AG09309 (cell line): Measurements from ENCODE around the gene PEX19.
A peak's percentile ranks its signal among the peaks of the same experiment; 100 is the strongest.

Experiments
- DNase-seq: peaks from one replicate; pipeline ENCODE4 v3.0.0-alpha.2; 2010; ENCODE audit warnings: low read depth
- H3K4me3 ChIP-seq: 2 replicates; pipeline ENCODE4 v1.5.1; 2011; ENCODE audit warnings: mild to moderate bottlenecking, low read depth, low read length, moderate library complexity; ENCODE audit not compliant: control insufficient read depth
- CTCF ChIP-seq: IDR thresholded peaks from 2 replicates; pipeline ENCODE4 v1.5.1; 2011; ENCODE audit warnings: mild to moderate bottlenecking, low read depth, low read length, inconsistent platforms; ENCODE audit not compliant: insufficient read depth, control insufficient read depth; ENCODE audit errors: missing control alignments

The PEX19 gene

GRCh38 chr1:160251687-160252526 lies 33.0 kb downstream of the PEX19 start:
- H3K4me3 ChIP-seq: no peak overlapping the region
- peak; percentile 74 for TF ChIP-seq CTCF
- peak; percentile 51 for DNase-seq

GRCh38 chr1:160251011-160251410 lies 33.9 kb downstream of the PEX19 start:
- H3K4me3 ChIP-seq: no peak overlapping the region
- TF ChIP-seq CTCF: no peak
- DNase-seq: no peak

- no peak overlapping the region for H3K4me3 ChIP-seq
- DNase-seq: no peak
- no peak for TF ChIP-seq CTCF
Measured at GRCh38 chr1:160247053-160247452, 37.9 kb downstream of the PEX19 start.

- no peak overlapping the region for H3K4me3 ChIP-seq
- no peak for TF ChIP-seq CTCF
- DNase-seq: no peak
Measured at GRCh38 chr1:160245434-160245833, 39.5 kb downstream of the PEX19 start.

- no peak overlapping the region for H3K4me3 ChIP-seq
- DNase-seq: no peak
- no peak for TF ChIP-seq CTCF
Measured at GRCh38 chr1:160244209-160244608, 40.7 kb downstream of the PEX19 start.

- DNase-seq: no peak
- no peak for TF ChIP-seq CTCF
- no peak overlapping the region for H3K4me3 ChIP-seq
Measured at GRCh38 chr1:160243767-160244166, 41.2 kb downstream of the PEX19 start.
